OCI-LY3 (cell line): ENCODE results near the gene DYNC1LI1.

ENCODE experiments used
- H2AFZ ChIP-seq: fragments of 200-600, 300-600 bp; shearing (Covaris generic); 2 replicates; pipeline ENCODE4 v1.6.0; 2014; ENCODE audit warnings: antibody characterized with exemption, low read depth, low read length
- H3K27ac ChIP-seq: fragments of 200-600, 300-600 bp; sonication (generic); 2 replicates; pipeline ENCODE4 v1.5.1; 2014; ENCODE audit warnings: mild to moderate bottlenecking, low read length, moderate library complexity, mixed read lengths
- H3K27me3 ChIP-seq: fragments of 200-600, 300-600 bp; sonication (generic); 2 replicates; pipeline ENCODE4 v1.6.1; 2014; ENCODE audit warnings: low read depth, low read length, mixed read lengths
- H3K36me3 ChIP-seq: fragments of 200-600, 300-600 bp; sonication (generic); replicated peaks from 2 replicates; pipeline ENCODE3; 2014; ENCODE audit warnings: low read depth, low read length, mixed read lengths
- H3K4me1 ChIP-seq: fragments of 300-600, 200-600 bp; sonication (generic); 2 replicates; pipeline ENCODE4 v1.6.1; 2014; ENCODE audit warnings: low read length, mixed read lengths
- H3K4me2 ChIP-seq: fragments of 200-600, 300-600 bp; sonication (generic); 2 replicates; pipeline ENCODE4 v1.6.1; 2014; ENCODE audit warnings: low read length, mixed read lengths
- H3K4me3 ChIP-seq: fragments of 300-600, 200-600 bp; sonication (generic); 2 replicates; pipeline ENCODE4 v1.5.1; 2014; ENCODE audit warnings: antibody characterized with exemption, mild to moderate bottlenecking, low read length, moderate library complexity
- H3K79me2 ChIP-seq: fragments of 300-600, 200-600 bp; shearing (Covaris generic); 2 replicates; pipeline ENCODE4 v1.6.1; 2014; ENCODE audit warnings: mild to moderate bottlenecking, low read length, mixed read lengths
- H3K9ac ChIP-seq: fragments of 300-600, 200-600 bp; shearing (Covaris generic); 2 replicates; pipeline ENCODE4 v1.6.0; 2014; ENCODE audit warnings: mild to moderate bottlenecking, low read length, moderate library complexity
- H3K9me3 ChIP-seq: fragments of 200-600, 300-600 bp; shearing (Covaris generic); 2 replicates; pipeline ENCODE4 v1.6.1; 2014; ENCODE audit warnings: low read length, mixed read lengths; ENCODE audit not compliant: insufficient read depth
- H4K20me1 ChIP-seq: fragments of 200-600, 300-600 bp; sonication (generic); 2 replicates; pipeline ENCODE4 v1.6.1; 2016; ENCODE audit warnings: low read length, mixed read lengths; ENCODE audit not compliant: insufficient read depth
- CTCF ChIP-seq: fragments of 200-600, 300-600 bp; sonication (generic); IDR thresholded peaks from 2 replicates; pipeline ENCODE4 v1.5.1; 2014; ENCODE audit warnings: antibody characterized with exemption, low read length, low read depth
- EZH2phosphoT487 ChIP-seq: fragments of 200-600 bp; shearing (Covaris generic); IDR thresholded peaks from 2 replicates; pipeline ENCODE4 v1.6.1; 2018; ENCODE audit warnings: antibody characterized with exemption, mixed run types, low read depth

DYNC1LI1 gene

GRCh38 chr3:32481791-32482631 lies 88.6 kb downstream of the DYNC1LI1 start:
- Histone ChIP-seq H3K4me3 (no peak overlapping the region), H3K27ac (no peak overlapping the region), H3K4me2 (no peak overlapping the region), H3K36me3 (peaks cover 24% of the 10 kb centered on the region), H2AFZ (no peak overlapping the region), H3K4me1 (peaks cover 29% of the 10 kb centered on the region), H3K79me2 (no peaks in the 10 kb centered on the region), H4K20me1 (no peaks in the 10 kb centered on the region), H3K27me3 (no peaks in the 10 kb centered on the region), H3K9ac (no peak overlapping the region), H3K9me3 (no peaks in the 10 kb centered on the region)
- TF ChIP-seq EZH2phosphoT487 (no peak), CTCF (no peak)

GRCh38 chr3:32480604-32481003 lies 90.1 kb downstream of the DYNC1LI1 start:
- Histone ChIP-seq H3K27me3 (no peaks in the 10 kb centered on the region), H3K4me1 (peaks cover 30% of the 10 kb centered on the region), H3K79me2 (no peaks in the 10 kb centered on the region), H3K9me3 (no peaks in the 10 kb centered on the region), H3K9ac (no peak overlapping the region), H3K4me3 (no peak overlapping the region), H3K4me2 (no peak overlapping the region), H3K36me3 (peaks cover 23% of the 10 kb centered on the region), H2AFZ (no peak overlapping the region), H3K27ac (no peak overlapping the region), H4K20me1 (no peaks in the 10 kb centered on the region)
- TF ChIP-seq CTCF, result no peak
